NCI-H2029 treated with DMSO at 0.1 percent for 48 hours (cell line): Measurements from ENCODE around the gene AMBP.

ENCODE experiments used
- DNase-seq: peaks from one replicate; lab custom pipeline; 2025; lab: John Stamatoyannopoulos, UW

Gene AMBP

GRCh38 chr9:114031037-114031630 lies 47.0 kb downstream of the AMBP start:
- no peak for DNase-seq

GRCh38 chr9:114030364-114030763 lies 47.7 kb downstream of the AMBP start:
- no peak for DNase-seq

- DNase-seq, result no peak
Measured at GRCh38 chr9:114029311-114030170, 48.6 kb downstream of the AMBP start.

- DNase-seq, result no peak
Measured at GRCh38 chr9:114028646-114029045, 49.5 kb downstream of the AMBP start.

GRCh38 chr9:114027863-114028465 lies 50.1 kb downstream of the AMBP start:
- no peak for DNase-seq

- DNase-seq, result no peak
Measured at GRCh38 chr9:114027159-114027862, 50.8 kb downstream of the AMBP start.

- no peak for DNase-seq
Measured at GRCh38 chr9:114026335-114026734, 51.8 kb downstream of the AMBP start.

- no peak for DNase-seq
Measured at GRCh38 chr9:114025760-114026159, 52.3 kb downstream of the AMBP start.

GRCh38 chr9:114025196-114025753 lies 52.8 kb downstream of the AMBP start:
- no peak for DNase-seq

- DNase-seq, result no peak
Measured at GRCh38 chr9:114023961-114024360, 54.1 kb downstream of the AMBP start.

GRCh38 chr9:114021578-114021977 lies 56.5 kb downstream of the AMBP start:
- DNase-seq, result no peak

- DNase-seq, result no peak
Measured at GRCh38 chr9:114017741-114018715, 60.1 kb downstream of the AMBP start.

- no peak for DNase-seq
Measured at GRCh38 chr9:114016629-114017423, 61.3 kb downstream of the AMBP start.

- DNase-seq, result no peak
Measured at GRCh38 chr9:114016101-114016500, 62.0 kb downstream of the AMBP start.

GRCh38 chr9:114015607-114016006 lies 62.5 kb downstream of the AMBP start:
- no peak for DNase-seq

GRCh38 chr9:114014044-114014443 lies 64.1 kb downstream of the AMBP start:
- no peak for DNase-seq

- DNase-seq, result no peak
Measured at GRCh38 chr9:114012126-114012525, 66.0 kb downstream of the AMBP start.

GRCh38 chr9:114011313-114011712 lies 66.8 kb downstream of the AMBP start:
- no peak for DNase-seq
